Femur (tissue), 1 donor: Measurements from ENCODE around the gene TMPO.
A peak's percentile ranks its signal among the peaks of the same experiment; 100 is the strongest.
"Not testable (repeated sequence)": the region's sequence is repeated elsewhere in the genome, so short reads cannot be mapped to it uniquely, and the experiment has no call there.

ENCODE experiments used
- DNase-seq: peaks from one replicate; pipeline ENCODE4 v3.0.0-alpha.2; 2017

The TMPO gene

GRCh38 chr12:98511806-98512205 is 3.6 kb upstream of the TMPO start:
- DNase-seq, result not testable (repeated sequence)

DNA sequence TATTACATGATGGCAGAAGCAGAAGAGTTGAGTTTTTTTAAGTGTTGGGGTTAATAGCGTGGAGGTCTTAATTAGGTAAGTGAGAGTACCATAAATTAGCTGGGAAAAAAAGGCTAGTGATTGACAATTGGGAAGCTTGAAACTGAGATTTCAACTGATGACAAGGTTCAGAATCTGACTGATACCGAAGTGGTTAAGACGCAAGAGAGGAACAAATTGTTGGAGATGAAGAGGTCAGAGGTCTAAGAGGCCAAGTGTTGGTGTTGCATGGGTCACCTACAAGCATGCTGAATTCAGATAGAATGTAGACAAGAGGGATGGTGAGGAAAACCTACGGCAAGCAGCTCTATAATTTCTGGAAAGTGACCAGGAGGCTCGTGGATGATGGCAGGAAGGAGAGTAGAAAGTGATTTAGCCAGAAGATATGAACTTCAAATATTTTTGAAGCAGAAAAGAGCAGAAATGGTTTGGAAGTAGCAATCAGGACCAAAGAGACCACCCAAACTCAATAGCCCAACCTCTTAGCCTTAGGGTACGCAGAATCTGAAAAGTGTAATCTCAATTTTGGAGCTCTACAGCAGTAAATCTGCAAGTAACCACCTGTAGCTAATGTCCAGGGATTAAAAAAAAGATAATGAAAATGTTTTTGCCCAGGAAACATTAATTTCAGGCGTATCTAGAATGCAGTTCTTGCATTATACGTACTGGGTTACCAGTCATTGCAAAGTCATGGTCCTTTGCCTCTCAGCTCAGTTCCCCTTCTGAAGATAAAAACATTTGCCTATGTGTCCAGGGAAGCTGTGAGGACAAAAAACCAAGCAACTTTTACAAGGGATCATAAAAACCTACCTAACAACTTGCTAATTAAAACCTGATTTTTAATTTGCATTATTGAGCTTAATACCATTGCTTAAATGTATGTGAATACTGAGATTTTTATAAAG is 1.7 kb upstream of the TMPO start:
- no peak for DNase-seq

GRCh38 chr12:98514982-98515286 is 456 bp upstream of the TMPO start:
- DNase-seq, result no peak

DNA sequence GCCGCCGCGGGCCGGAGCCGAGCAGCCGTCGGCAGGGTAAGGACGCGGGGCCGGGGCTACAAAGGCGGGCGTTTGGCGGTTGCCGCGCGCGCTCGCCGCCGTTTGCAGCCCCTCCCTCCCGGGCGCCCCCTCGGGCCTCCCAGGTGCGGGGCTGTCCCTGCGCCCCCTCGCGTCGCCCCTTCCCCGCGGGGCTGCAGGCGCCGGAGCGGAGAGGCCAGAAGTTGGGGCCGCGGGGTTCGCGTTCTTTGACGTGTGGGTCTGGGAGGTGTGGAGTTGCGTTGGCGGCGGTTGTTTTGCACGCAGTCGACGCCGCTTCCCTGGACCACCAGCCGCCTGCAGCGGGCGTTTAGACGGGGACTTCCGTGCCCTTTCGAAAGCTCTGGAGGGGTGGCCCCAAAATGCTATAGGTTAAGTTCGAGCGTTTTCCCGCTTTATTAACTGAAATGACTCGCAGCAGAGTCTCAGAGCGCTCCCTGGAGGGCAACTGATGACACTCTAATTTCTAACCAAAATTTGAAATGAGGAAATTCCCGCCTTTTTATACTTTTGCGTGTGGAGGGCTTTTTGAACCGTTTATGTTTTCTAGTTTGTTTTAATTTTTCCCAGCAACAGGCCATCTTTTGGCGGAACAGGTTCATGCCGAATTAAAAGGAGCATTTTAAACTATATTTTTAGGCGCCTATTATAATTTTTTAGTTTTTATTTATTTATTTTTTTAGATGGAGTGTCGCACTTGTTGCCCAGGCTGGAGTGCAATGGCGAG is 902 bp downstream of the TMPO start:
- peak; percentile 85 for DNase-seq

DNA sequence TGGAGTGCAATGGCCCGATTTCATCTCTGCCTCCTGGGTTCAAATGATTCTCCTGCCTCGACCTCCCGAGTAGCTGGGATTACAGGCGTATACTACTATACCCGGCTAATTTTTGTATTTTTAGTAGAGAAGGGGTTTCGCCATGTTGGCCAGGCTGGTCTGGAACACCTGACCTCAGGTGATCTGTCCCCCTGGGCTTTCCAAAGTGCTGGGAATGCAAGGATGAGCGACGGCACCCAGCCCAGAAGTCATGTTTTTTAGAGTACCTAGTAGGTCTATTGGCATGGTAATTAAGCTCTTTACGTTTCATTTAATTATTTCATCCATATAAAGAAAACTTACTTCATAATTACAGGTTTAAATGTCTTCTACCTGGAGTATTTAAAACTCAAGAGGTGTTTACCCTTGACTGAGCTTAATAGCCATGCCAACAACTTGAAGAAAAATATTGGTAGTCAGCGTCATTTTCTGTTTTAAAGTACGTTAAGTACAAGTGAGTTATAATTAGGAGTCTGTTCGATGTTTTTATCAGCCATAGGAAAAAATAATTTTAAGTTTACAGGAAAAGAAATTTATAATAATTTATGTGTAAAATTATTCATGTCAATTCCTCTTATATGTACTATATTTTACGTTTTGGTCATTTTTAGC is 4.0 kb downstream of the TMPO start:
- no peak for DNase-seq

GRCh38 chr12:98530068-98530467 is 14.7 kb downstream of the TMPO start:
- no peak for DNase-seq

GRCh38 chr12:98532687-98533304 is 17.4 kb downstream of the TMPO start:
- no peak for DNase-seq

DNA sequence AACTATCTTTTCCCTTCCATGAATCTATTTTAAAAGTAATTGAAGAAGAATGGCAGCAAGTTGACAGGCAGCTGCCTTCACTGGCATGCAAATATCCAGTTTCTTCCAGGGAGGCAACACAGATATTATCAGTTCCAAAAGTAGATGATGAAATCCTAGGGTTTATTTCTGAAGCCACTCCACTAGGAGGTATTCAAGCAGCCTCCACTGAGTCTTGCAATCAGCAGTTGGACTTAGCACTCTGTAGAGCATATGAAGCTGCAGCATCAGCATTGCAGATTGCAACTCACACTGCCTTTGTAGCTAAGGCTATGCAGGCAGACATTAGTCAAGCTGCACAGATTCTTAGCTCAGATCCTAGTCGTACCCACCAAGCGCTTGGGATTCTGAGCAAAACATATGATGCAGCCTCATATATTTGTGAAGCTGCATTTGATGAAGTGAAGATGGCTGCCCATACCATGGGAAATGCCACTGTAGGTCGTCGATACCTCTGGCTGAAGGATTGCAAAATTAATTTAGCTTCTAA is 18.4 kb downstream of the TMPO start:
- DNase-seq, result no peak

DNA sequence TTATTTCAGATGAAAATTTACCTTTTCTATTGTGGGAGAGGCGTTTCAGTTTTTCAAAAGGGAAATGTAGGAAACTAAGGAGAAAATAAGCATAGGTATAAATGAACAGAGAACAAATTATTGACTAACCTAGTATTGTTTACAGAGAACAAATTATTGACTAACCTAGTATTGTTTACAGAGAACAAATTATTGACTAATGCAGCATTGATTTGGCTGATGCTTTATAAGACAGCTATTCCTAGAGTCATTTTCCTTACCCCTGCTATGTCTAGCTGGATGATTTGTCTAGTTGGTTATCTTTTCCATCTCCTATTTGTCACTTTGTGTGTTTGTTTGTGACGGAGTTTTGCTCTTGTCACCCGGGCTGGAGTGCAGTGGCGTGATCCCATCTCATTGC is 22.6 kb downstream of the TMPO start:
- no peak for DNase-seq

- DNase-seq, result no peak
Measured at GRCh38 chr12:98543701-98544100, 28.3 kb downstream of the TMPO start.

DNA sequence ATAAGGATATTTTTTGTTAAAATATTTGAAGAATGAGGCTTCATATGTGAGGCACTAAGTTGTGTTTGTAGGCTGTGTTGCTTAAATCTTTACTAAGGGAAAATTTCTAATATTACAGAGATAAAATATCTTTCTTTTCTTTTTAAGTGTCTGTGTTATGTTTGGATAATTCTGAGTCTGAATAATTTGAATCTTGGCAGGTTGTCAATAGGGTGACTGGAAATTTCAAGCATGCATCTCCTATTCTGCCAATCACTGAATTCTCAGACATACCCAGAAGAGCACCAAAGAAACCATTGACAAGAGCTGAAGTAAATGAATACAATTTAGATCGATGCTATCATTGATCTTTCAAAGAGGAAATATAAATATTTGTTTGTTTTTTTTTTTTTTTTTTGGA is 29.4 kb downstream of the TMPO start:
- no peak for DNase-seq

- DNase-seq, result no peak
Measured at GRCh38 chr12:98549371-98550110, 34.2 kb downstream of the TMPO start.

- DNase-seq, result no peak
Measured at GRCh38 chr12:98551787-98552186, 36.4 kb downstream of the TMPO start.

- not testable (repeated sequence) for DNase-seq
Measured at GRCh38 chr12:98558097-98558496, 42.7 kb downstream of the TMPO start.

DNA sequence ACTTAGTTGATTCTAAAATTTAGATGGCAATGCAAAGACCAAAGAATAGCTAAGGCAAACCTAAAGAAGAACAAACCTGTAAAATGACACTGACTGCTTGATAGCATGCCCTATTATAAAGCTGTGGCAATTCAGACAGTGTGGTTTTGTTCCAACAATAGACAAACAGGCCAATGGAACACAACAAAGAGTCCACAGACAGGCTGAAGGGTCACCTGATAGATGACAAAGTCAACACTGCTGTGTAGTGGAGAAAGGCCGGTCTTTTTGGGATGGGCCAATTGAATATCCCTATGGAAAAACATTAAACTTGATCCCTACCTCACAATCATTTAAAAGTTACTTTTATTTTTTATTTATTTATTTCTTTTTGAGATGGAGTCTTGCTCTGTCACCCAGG is 44.3 kb downstream of the TMPO start:
- DNase-seq, result no peak

- DNase-seq, result no peak
Measured at GRCh38 chr12:98561846-98562245, 46.5 kb downstream of the TMPO start.

GRCh38 chr12:98572010-98572409 is 56.6 kb downstream of the TMPO start:
- DNase-seq, result no peak

GRCh38 chr12:98574110-98574509 is 58.7 kb downstream of the TMPO start:
- DNase-seq, result no peak

DNA sequence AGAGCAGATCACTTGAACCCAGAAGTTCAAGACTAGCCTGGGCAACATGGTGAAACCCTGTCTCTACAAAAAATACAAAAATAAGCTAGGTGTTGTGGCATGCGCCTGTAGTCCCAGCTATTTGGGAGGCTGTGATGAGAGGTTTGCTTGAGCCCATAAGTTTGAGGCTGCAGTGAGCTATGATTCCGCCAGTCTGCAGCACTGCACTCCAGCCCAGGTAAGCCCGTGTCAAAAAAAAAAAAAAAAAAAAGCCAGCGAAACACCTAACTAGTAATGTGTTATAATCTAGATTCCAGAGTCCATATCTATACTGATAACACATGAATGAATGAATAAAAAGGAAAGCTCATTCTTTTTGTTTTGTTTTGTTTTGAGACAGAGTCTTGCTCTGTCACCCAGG is 59.6 kb downstream of the TMPO start:
- DNase-seq, result no peak

DNA sequence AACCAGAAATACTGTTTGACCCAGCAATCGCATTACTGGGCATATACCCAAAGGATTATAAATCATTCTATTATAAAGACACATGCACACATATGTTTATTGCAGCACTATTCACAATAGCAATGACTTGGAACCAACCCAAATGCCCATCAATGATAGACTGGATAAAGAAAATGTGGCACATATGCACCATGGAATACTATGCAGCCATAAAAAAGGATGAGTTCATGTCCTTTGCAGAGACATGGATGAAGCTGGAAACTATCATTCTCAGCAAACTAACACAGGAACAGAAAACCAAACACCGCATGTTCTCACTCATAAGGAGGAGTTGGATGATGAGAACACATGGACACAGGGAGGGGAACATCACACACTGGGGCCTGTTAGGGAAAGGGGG is 61.4 kb downstream of the TMPO start:
- not testable (repeated sequence) for DNase-seq

DNA sequence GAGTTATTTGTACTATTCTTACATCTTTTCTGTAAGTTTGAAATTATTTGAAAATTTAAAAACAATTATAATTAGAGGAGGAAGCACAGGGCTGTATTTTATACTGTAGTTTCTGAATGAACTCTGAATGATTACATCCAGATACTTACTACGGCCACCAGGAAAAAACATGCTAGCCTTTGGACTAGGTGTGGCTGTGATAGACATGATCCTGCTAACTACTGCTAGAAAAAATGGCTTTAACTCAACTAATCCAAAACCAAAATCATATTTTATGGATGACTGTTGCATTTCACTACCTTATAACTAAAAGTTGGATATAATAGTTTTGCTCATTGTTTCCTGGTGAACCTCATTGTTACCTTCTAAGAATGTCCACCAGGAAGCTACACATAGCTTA is 63.0 kb downstream of the TMPO start:
- DNase-seq, result no peak

- DNase-seq, result no peak
Measured at GRCh38 chr12:98578821-98579220, 63.4 kb downstream of the TMPO start.
